Astrocyte (in vitro differentiated cells and primary cell): ENCODE results near the gene LGR6. TPM values are rescaled to one million over a fixed set of nuclear protein-coding genes. Genes with fewer than 3 reads are reported as not detected.

Source experiments
- DNase-seq: peaks from one replicate; pipeline ENCODE4 v3.0.0-alpha.2; 2010; ENCODE audit warnings: low read depth
- FAIRE-seq: peaks from 2 replicates; lab custom pipeline; 2011; peaks lifted over from hg19 to GRCh38; lab: Jason Lieb, UNC
- H2AFZ ChIP-seq: 2 replicates; pipeline ENCODE4 v1.6.0; 2012; ENCODE audit warnings: low read depth, low read length, inconsistent platforms
- H3K27ac ChIP-seq: 2 replicates; pipeline ENCODE4 v1.5.1; 2011; ENCODE audit warnings: low read depth, low read length, inconsistent platforms
- H3K27me3 ChIP-seq: 2 replicates; pipeline ENCODE4 v1.6.0; 2011; ENCODE audit warnings: low read length, inconsistent platforms; ENCODE audit not compliant: insufficient read depth
- H3K36me3 ChIP-seq: 2 replicates; pipeline ENCODE4 v1.5.1; 2011; ENCODE audit warnings: low read length, inconsistent platforms; ENCODE audit not compliant: insufficient read depth
- H3K4me1 ChIP-seq: 2 replicates; pipeline ENCODE4 v1.5.1; 2011; ENCODE audit warnings: low read length, inconsistent platforms; ENCODE audit not compliant: insufficient read depth
- H3K4me2 ChIP-seq: 2 replicates; pipeline ENCODE4 v1.6.0; 2012; ENCODE audit warnings: low read length, inconsistent platforms
- H3K4me3 ChIP-seq: 2 replicates; pipeline ENCODE4 v1.5.1; 2011; ENCODE audit warnings: low read depth, mild to moderate bottlenecking, low read length, inconsistent platforms; ENCODE audit not compliant: insufficient read depth
- H3K79me2 ChIP-seq: 2 replicates; pipeline ENCODE4 v1.6.0; 2012; ENCODE audit warnings: mild to moderate bottlenecking, low read length, inconsistent platforms; ENCODE audit not compliant: insufficient read depth
- H3K9ac ChIP-seq: 2 replicates; pipeline ENCODE4 v1.6.0; 2012; ENCODE audit warnings: mild to moderate bottlenecking, low read length, inconsistent platforms
- H3K9me3 ChIP-seq: 2 replicates; pipeline ENCODE4 v1.5.1; 2012; ENCODE audit warnings: low read depth, mild to moderate bottlenecking, low read length, inconsistent platforms; ENCODE audit not compliant: insufficient read depth
- H4K20me1 ChIP-seq: 2 replicates; pipeline ENCODE4 v1.6.0; 2012; ENCODE audit warnings: low read length, inconsistent platforms; ENCODE audit not compliant: insufficient read depth
- H3K27ac Mint-ChIP-seq: one replicate; pipeline ENCODE4 v1.8.0; 2021; ENCODE audit warnings: mild to moderate bottlenecking, mixed read lengths; ENCODE audit not compliant: unreplicated experiment
- H3K27me3 Mint-ChIP-seq: one replicate; pipeline ENCODE4 v1.8.0; 2021; ENCODE audit warnings: low read depth, mixed read lengths; ENCODE audit not compliant: unreplicated experiment
- H3K36me3 Mint-ChIP-seq: one replicate; pipeline ENCODE4 v1.8.0; 2021; ENCODE audit warnings: low read depth, mixed read lengths; ENCODE audit not compliant: unreplicated experiment
- H3K4me1 Mint-ChIP-seq: one replicate; pipeline ENCODE4 v1.8.0; 2021; ENCODE audit warnings: low read depth, mixed read lengths; ENCODE audit not compliant: unreplicated experiment
- H3K4me3 Mint-ChIP-seq: one replicate; pipeline ENCODE4 v1.8.0; 2021; ENCODE audit warnings: mild to moderate bottlenecking, moderate library complexity, mixed read lengths; ENCODE audit not compliant: unreplicated experiment
- H3K9me3 Mint-ChIP-seq: one replicate; pipeline ENCODE4 v1.8.0; 2021; ENCODE audit warnings: mild to moderate bottlenecking, mixed read lengths; ENCODE audit not compliant: unreplicated experiment
- EZH2 ChIP-seq: IDR thresholded peaks from 2 replicates; pipeline ENCODE4 v1.6.1; 2012; ENCODE audit warnings: mild to moderate bottlenecking, low read length, inconsistent platforms; ENCODE audit not compliant: insufficient read depth
- total RNA-seq: library from RNA; stranded (reverse); gene quantifications from 2 replicates; pipeline ENCODE4 v1.2.1, GENCODE V29; 2021
- TF ChIP-seq, protein P1 (sequence below): IDR thresholded peaks from 2 replicates; pipeline ENCODE4 v1.5.1; 2011; ENCODE audit warnings: low read depth, mild to moderate bottlenecking, inconsistent platforms, low read length, moderate library complexity; ENCODE audit not compliant: insufficient read depth

LGR6 gene
- total RNA-seq, 1 donor from 2014 or later = 0.27 TPM

DNA sequence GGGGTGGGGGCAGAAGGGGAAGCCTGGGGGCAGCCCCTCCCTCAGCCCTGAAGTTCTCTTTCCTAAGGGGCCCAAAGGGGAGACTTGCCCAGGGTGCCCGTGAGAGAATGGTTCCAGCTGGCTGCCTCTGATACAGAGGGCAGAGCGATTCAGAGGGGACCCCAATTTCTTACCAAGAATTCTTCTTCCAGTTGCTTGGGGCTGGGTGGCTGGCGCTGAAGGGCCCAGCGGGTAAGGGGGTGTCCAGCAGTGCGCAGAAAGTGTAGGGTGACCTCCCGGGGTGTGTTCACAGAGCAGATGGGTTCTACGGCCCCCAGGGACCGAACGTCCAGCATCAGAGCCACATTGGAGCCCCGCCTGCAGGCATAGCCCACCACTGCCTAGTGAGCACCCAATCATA, 35.7 kb upstream of the LGR6 start:
- no peak overlapping the region for H3K27ac ChIP-seq
- H3K9ac ChIP-seq = no peak overlapping the region
- Mint-ChIP-seq H3K4me3 (no peak overlapping the region), H3K4me1 (peaks cover 26% of the 10 kb centered on the region), H3K9me3 (no peaks in the 10 kb centered on the region), H3K27ac (no peak overlapping the region), H3K27me3 (peaks cover 12% of the 10 kb centered on the region), H3K36me3 (no peaks in the 10 kb centered on the region)
- H4K20me1 ChIP-seq = no peaks in the 10 kb centered on the region
- H3K4me1 ChIP-seq = peaks cover 8% of the 10 kb centered on the region
- H3K4me2 ChIP-seq = no peak overlapping the region
- H2AFZ ChIP-seq = no peak overlapping the region
- H3K79me2 ChIP-seq = no peaks in the 10 kb centered on the region
- no peak for TF ChIP-seq EZH2
- TF ChIP-seq, protein P1, sequence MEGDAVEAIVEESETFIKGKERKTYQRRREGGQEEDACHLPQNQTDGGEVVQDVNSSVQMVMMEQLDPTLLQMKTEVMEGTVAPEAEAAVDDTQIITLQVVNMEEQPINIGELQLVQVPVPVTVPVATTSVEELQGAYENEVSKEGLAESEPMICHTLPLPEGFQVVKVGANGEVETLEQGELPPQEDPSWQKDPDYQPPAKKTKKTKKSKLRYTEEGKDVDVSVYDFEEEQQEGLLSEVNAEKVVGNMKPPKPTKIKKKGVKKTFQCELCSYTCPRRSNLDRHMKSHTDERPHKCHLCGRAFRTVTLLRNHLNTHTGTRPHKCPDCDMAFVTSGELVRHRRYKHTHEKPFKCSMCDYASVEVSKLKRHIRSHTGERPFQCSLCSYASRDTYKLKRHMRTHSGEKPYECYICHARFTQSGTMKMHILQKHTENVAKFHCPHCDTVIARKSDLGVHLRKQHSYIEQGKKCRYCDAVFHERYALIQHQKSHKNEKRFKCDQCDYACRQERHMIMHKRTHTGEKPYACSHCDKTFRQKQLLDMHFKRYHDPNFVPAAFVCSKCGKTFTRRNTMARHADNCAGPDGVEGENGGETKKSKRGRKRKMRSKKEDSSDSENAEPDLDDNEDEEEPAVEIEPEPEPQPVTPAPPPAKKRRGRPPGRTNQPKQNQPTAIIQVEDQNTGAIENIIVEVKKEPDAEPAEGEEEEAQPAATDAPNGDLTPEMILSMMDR = no peak
- no peaks in the 10 kb centered on the region for H3K9me3 ChIP-seq
- FAIRE-seq = no peak
- no peak overlapping the region for H3K4me3 ChIP-seq
- H3K36me3 ChIP-seq = no peaks in the 10 kb centered on the region
- peaks cover 2% of the 10 kb centered on the region for H3K27me3 ChIP-seq
- DNase-seq = no peak

DNA sequence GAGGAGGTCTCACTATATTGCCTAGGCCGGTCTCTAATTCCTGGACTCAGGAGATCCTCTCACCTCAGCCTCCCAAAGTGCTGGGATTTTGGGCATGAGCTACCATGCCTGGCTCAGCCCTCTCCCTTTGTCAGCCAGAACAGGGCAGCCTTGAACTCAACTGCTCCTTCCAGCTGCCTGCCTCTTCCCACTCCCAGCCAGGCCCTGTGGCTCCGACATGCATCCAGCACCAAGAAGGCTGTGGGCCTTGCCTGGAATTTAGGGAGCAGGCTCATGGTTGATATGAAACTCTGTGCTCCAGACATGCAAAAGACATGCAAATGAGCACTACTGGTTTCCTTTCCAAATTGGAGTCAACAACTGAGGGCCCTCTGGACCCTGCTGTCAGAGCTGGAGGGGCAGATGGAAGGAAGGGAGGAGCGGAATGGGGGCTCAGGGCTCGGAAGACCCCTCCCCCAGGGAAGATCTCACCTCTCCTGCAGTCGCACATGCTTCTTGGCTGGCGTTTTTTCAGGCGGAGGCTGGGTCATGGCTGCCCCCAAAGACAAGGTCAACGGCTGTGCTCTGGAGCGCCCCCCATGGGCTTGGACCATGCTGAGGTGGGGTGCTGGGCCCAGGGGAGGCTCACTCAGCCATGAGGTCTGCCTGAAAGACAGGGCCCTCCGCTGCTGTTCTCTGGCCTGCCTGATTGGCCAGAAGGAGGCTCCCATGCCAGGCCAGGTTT, 34.6 kb upstream of the LGR6 start:
- Histone ChIP-seq H3K36me3 (no peaks in the 10 kb centered on the region), H3K9ac (no peak overlapping the region), H3K79me2 (no peaks in the 10 kb centered on the region), H4K20me1 (no peaks in the 10 kb centered on the region), H3K4me3 (no peak overlapping the region), H3K4me2 (no peak overlapping the region), H3K27me3 (no peaks in the 10 kb centered on the region), H2AFZ (no peak overlapping the region), H3K4me1 (peaks cover 8% of the 10 kb centered on the region), H3K27ac (no peak overlapping the region), H3K9me3 (no peaks in the 10 kb centered on the region)
- Mint-ChIP-seq H3K4me3 (peak overlapping the region; percentile 14), H3K36me3 (no peaks in the 10 kb centered on the region), H3K4me1 (peaks cover 23% of the 10 kb centered on the region), H3K27ac (no peak overlapping the region), H3K27me3 (peaks cover 12% of the 10 kb centered on the region), H3K9me3 (no peaks in the 10 kb centered on the region)
- no peak for DNase-seq
- TF ChIP-seq, protein P1 = no peak
- TF ChIP-seq EZH2 = no peak
- no peak for FAIRE-seq
